NCI-H1930 (cell line): ENCODE measurements around the gene IL12RB2.
A peak's percentile ranks its signal among the peaks of the same experiment; 100 is the strongest.

Experiments
- DNase-seq, 2 experiments: peaks; one replicate each; lab custom pipeline; 2025; lab: John Stamatoyannopoulos, UW

The IL12RB2 gene

DNA sequence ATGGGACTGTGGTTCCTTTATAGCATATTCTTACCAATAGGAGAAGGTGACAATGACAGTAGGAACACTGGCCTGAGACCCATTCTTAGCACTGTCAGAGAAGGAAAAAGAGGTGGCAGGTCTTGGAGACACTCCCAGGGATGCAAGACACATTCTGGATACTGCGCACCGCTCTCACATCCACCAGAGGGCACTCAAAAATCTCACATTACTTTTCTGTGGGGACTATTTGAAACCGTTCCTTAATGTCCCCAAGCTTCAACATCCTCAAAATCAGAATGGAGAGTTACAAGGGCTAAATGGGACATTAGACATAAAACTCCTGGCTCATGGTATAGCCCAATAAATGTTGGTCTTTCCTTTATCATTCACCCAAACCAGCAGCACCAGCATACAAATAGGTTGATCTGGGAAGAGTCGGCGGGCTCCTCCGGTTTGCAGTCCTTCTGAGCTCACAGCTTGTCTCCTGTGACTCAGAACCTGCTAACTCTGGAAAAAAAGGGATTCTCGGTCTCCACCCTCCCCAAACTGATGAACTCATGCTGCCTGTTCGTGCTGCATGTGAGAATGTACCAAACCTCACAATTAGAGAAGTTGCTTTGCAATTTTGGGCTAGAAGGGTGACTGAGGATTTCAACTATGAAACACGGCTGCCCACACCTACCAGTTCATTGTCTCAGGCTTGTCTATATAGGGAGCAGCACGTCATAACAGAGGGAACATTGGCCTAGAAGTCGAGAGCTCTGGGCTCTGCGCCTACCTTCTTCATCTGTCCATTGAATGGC lies 40.2 kb downstream of the IL12RB2 start:
- peak in 1 of 2 experiments; percentile 26 for DNase-seq

DNA sequence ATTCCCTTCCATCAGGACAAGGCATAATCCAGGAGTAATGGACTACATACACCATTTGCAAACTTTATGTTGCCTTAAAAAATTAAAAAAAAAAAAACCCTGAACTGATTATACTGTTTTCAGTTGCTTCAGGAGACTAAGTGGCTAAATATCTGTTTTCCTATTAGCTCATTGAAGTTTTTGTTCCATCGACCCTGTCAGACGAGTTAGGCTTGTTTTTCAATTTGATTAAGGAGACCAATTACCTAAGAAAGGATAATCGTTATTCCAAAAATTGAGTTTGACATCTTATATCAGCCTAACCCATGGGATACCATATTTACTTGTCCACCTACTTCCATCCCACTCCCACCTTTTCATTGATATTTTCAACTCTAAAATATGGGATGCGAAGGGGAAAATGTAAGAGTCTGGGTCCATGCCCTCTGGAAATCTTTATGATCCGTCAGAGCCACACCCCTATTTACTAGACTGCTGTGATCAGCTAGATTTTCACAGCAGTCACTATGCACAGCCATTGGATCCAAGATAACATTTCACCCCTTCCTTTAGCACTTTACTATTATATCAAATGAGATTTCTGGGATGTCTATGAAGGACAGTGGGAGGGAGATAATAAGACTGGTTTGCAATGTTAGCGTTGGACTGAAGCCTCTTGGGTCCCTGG lies 41.0 kb downstream of the IL12RB2 start:
- no peak for DNase-seq

DNA sequence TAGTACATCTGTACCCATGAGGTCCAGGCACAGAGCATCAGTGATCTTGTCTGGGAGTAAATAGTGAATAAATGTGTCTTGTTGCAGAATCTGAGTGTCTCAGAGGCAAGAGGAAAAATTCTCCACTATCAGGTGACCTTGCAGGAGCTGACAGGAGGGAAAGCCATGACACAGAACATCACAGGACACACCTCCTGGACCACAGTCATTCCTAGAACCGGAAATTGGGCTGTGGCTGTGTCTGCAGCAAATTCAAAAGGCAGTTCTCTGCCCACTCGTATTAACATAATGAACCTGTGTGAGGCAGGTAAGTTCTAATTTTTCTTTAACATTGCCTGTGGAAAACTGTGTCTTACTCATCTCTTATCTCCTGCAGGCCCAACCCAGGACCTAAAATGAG lies 43.1 kb downstream of the IL12RB2 start:
- no peak for DNase-seq

DNA sequence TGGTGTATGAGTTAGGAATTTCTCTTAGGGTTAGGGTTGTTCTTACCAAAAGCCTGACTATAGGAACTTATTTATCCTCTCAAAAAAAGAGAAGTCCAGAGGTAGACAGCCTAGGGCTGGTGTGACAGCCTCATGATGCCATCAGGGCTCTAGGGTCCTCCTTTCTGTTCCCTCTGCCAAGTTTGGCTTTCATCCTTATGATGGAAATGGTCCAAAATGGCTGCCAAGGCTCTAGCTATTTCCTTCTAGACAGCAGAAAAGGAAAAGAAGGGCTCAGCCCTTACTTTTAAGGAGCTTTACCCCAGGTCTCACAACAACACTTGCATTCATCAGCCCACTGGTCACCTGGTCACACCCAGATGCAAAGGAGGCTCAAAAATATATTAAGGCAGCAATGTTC lies 44.5 kb downstream of the IL12RB2 start:
- no peak for DNase-seq

DNA sequence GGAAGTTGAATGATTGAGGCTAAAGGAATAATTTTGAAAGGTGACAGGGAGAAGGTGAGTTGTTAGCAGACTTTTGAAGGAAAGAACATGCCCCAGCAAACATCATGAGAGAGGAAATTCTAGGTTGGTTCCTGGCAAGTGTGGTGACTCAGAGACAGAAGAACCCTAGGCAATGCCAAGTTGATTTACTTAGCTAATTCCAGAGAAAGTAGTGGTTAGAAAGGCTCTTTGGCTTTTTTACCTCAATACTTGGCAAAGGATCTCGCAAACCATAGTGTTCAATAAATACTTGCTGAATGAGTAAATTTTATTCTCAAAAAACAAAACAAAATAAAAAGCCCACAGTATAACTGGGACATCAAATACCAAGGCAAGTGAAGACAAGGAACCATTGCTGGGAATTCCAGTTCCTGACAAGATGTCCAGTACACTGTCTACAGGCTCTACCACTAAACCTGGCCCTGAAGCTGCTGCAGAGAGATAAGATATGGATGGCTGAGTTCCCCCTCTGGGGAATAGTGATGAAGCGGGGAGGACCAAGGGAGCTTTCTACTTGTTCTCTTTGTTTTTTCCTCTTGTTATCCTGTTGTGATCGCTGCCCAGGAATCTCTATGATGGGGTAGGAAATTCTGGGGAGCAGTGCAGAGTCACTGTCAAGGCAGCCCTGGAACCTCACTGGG lies 48.2 kb downstream of the IL12RB2 start:
- DNase-seq = no peak

DNA sequence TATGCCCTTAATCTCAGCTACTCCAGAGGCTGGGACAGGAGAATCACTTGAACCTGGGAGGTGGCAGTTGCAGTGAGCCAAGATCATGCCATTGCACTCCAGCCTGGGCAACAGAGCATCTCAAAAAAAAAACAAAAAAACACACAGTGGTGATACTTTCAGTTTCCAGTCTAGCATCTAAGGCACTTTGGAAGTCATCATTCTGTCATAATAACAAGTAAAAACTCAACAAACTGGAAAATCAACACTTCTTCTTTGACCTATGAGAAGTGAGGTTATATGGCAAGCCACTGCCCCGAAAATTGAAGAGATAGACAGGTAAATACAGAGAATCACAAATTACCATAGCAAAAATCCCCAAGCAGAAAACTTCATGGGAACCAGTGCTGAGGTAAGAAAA lies 51.9 kb downstream of the IL12RB2 start:
- DNase-seq = no peak

DNA sequence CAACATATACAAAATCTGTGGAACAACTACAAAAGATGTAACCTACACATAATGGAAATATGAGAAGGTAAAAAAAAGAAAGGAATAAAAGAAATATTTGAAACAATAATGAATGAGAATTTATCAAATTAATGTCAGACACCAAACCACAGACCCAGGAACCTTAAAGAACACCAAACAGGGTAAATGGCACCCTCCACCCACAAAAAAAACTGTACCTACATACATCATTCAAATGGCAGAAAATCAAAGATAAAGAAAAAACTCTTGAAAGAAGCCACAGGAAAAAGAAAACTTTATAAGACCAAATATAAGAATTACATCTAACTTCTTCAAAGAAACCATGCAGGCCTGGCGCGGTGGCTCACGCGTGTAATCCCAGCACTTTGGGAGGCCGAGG lies 54.0 kb downstream of the IL12RB2 start:
- DNase-seq = no peak

DNA sequence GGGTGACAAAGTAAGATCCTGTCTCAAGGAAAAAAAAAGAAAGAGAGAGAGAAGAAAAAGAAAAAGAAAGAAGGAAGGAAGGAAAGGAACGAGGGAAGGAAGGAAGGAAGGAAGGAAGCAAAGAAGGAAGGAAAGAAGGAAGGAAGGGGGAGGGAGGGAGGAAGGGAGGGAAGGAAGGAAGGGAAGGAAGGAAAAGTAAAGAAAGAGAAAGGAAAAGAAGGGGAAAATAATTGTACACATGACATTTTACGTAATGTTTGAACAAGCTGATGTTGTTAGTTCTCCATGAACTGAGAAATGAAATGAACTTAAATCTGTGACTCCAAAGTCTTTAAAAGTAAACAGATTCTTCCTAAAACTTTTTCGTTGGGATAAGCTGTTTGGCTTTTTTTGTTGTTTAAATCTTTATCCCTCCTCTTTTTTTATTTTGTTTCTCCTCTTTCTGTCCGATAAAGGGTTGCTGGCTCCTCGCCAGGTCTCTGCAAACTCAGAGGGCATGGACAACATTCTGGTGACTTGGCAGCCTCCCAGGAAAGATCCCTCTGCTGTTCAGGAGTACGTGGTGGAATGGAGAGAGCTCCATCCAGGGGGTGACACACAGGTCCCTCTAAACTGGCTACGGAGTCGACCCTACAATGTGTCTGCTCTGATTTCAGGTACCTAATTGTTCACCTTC lies 59.8 kb downstream of the IL12RB2 start:
- DNase-seq = no peak

DNA sequence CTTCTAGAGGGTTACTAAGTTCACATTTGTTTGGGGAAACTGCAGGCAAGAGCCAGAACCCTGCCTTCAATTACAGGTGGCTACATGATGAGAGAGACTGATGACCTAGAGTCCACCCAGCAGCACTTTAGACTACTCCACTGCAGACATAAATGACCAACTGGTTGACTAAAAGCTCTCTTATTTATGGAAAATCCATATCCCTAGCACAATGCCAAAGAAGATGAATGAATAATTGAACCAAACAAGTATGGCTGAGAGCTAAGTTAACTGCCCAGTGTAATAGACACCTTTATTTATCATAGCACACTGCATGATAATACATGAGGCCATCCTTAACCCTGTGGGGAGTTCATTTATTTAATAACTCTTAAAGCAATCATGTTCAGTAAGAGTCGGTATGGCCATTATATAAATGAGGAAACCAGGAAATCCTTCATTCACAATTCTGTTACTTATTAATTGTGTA lies 60.4 kb downstream of the IL12RB2 start:
- DNase-seq = no peak

DNA sequence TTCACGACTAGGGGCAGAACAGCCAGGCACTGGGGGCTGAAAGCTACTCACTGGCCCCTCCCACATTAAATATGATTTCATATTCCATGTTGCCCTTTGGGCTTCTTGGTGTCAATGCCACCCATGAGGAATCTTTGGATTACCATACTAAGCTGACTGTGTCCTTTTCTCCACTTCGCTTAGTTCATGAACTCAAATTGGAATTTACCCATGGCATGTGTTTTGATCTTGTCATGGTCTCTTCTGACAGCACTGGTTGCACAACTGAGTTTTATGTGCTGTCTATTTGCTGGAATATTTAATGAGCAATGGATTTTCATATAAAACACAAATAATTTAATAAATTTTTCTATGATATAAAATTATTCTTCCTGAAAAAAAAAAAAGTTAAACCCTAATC lies 63.4 kb downstream of the IL12RB2 start:
- DNase-seq = no peak

DNA sequence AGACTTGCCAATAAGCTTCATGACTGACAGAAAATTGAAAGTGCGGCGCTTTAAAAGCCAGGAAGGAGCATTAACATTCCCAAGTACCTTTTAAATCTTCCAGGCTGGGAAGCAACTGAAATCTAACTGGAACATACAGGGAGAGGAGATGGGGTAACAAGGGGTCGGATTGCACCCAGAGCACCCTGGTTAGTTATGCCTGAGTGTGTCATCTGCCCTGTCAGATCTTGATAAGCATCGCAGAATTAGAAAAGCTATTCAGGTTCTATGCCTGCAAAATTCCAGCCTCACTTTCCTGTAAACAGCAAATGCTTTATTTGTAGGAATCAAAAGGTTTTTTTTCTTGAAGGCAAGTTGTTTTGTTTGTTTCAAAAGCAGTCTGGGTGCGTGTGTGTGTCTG lies 64.0 kb downstream of the IL12RB2 start:
- no peak for DNase-seq

DNA sequence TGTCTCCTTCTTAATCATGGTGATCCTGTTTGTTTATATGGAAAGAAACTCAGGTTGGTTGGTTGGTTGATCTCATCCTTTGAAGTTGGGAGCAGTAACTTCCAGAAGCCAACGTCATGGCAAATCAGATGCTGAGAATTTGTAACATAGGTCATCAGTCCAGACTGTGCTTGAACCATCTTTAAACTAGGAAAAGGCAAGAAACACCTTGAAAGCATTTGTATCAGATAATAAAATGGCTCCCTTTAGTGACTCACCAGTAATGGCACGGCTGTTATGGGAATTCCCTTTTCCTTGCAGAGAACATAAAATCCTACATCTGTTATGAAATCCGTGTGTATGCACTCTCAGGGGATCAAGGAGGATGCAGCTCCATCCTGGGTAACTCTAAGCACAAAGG lies 64.5 kb downstream of the IL12RB2 start:
- DNase-seq = no peak

DNA sequence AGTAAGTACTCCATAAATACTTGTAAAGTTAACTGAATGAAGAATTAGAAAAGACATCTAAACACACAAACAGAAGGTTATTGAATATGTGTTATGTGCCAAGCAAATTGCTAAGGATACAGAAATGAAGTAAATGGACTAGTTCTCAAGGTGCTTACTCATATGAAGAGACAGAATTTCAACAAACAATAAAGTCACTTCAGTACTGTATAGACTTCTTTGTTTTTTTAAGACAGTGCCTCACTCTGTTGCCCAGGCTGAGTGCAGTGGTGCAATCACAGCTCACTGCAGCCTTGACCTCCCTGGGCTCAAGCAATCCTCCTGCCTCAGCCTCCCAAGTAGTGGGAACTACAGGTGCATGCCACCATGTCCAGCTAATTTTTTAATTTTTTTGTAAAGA lies 65.2 kb downstream of the IL12RB2 start:
- DNase-seq = no peak

DNA sequence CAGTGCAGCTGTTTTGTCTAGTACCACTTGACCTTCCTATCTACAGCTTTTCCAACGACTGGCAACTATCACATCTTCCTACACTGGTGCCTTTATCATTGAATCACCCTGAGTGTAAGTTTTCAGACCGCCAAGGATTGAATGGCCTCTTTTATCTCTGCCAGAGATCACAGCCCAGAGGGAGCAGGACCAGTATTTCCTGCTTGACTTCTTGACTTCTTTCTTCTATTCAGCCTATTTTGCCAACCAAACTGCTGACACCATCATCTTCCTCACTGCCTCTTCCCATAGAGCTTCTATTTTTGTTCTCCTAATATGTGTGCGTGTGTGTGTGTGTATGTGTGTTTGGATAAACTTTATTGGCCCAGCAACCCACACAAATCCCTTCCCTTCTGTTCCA lies 68.7 kb downstream of the IL12RB2 start:
- DNase-seq = no peak

DNA sequence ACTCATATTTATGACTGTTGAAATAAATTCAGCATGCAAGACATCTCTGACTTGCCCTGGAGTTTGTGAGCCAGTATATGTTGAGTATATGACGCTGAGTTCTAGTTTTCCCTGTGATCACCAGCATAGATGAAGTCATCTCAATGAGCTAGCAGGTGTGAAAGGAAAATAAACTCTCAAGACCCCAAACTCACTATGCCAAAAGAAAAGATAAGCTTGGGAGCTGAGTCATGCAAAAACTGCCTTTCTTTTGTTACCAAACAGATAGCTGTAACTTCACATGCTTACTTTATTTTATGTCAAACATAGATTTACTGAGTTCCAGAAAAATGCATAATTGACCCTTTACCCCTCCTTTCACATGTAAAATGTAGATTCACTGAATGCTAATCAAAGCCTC lies 69.6 kb downstream of the IL12RB2 start:
- no peak for DNase-seq

DNA sequence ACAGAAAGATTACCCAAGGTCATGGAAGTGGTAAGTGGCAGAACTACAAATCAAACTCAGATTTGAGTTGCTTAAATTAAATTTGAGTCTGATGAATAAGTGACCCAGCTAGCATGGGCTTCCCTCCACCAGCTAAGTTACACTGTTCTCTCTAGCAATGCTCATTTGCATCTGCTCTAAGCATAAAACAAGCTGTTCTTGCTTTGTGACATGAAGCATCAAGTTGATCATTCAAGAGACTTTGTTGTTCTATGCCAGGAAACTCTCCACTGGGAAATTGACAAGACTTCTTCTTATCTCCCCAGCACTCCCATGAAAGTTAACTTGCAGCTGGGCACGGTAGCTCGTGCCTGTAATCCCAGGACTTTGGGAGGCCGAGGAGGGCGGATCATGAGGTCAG lies 73.5 kb downstream of the IL12RB2 start:
- DNase-seq = no peak

DNA sequence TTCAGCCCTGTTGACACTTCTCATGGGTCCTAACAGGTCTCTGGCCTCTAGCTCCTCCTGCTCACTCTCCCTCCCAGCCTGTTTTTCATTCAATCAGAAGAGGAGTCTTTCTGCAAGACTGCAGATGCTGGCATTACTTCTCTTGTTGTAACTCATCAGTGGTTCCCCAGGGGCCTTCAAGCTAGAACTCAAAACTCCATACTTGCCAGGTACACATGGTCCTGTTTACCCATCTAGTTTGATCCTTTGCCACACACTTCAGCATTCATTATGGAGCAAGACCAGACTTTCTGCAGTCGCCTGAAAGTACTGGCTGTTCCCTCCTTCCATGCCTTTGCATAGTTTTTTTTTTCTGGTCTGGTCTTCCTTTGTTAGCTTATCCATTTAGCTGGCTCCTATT lies 74.6 kb downstream of the IL12RB2 start:
- DNase-seq = no peak

DNA sequence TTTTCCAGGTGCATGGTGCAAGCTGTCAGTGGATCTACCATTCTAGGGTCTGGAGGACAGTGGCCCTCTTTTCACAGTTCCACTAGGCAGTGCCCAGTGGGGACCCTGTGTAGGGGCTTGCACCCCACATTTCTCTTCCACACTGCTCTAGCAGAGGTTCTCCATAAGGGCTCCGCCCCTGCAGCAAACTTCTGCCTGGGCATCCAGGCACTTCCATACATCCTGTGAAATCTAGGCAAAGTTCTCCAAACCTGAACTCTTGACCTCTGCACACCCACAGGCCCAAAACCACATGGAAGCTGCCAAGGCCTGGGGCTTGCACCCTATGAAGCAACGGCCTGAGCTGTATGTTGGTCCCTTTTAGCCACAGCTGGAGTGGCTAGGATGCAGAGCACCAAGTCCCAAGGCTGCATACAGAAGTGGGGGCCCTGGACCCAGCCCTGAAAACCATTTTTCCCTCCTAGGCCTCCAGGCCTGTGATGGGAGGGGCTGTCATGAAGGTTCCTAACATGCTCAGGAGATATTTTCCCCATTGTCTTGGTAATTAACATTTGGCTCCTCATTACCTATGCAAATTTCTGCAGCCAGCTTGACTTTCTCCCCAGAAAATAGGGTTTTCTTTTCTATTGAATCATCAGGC lies 76.4 kb downstream of the IL12RB2 start:
- no peak for DNase-seq

DNA sequence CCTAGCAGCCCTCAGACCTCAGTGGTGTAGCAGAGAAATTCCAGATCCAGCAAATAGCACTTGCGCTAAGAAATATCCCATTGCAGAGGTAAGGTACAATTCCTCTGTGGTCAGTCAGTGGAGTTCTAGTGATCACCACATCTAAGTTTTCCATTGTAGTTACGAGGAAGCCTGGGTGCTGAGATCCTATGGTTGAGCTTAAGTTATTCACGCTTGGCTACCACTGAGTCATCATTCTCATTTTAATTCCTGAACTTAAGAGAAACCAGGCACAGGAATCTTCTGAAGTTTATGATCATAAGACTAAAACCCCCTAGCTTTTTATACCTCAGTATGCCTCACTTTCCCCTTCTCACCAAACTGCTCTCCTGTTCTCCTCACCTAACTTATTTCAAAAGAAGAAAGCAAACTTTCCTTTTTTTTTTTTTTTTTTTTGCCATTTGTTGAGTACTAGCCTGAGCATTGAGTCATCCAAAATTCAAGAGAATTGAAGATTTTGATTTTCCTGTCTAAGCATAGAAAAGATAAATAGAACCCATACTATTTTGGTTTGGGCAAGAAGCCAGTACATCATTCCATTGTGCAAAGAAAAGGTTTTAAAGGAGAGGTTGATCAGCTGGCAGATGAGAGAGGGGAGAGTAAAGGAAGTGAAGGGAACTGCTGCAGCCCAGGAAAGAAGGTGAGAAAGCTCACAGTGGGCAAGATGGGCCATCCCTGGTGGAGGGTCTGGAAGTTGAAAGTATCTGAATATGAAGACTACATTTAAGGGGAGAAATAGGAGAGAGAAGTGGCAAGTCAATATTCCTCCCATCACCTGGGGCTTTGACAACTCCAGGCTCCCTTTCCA lies 82.6 kb downstream of the IL12RB2 start:
- no peak for DNase-seq

DNA sequence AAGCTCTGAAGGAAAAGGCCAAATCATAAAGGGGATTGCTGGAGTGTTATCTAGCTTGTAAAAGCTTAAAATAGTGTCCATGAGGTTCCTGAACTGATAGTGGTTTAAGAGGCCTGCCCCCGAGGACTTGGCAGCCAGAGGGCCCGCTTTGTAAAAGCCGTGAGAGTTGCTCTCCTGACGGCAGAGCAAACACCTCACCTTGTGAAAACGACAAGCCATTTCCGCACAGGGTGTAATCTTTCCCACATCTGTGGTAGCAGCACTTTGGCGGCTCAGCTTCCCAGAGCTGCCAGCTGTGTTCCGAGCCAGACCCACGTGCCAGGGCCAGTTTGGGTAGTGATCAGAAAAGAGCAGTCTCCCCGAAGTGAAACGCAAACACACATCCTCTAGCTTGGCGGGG lies 85.6 kb downstream of the IL12RB2 start:
- no peak for DNase-seq

DNA sequence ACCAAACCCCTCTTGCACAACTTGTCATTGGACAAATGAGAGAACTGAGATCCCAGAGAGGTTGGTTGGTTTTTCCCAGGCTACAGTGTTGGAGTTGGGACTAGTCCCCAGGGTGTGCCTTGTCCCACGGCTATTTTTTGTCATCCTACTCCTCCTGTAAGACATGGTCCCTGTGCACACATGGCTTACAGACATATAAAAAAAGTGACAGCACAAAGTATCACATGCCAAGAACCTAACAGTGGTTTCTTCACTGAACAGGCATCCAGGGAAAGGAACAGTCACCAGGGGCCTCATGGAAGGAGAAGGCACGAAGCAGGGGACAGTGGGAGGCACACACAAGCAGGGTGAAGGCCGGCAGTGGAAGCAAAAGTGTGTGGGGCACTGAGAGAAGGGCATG lies 86.1 kb downstream of the IL12RB2 start:
- DNase-seq = no peak
